AG04449 (cell line): ENCODE data around the gene B3GALT6.
"Not testable (repeated sequence)": the region's sequence is repeated elsewhere in the genome, so short reads cannot be mapped to it uniquely, and the experiment has no call there.

Experiments
- CTCF ChIA-PET: fragments of 350-600 bp; formaldehyde crosslinking; extraction: SDS; loops from one replicate; lab custom pipeline; 2021; ENCODE audit warnings: antibody characterized with exemption; lab: Yijun Ruan, JAX
- POLR2A ChIA-PET: fragments of 400-600, 350-600 bp; formaldehyde crosslinking; extraction: SDS; loops from one replicate; lab custom pipeline; 2020; ENCODE audit warnings: antibody characterized with exemption, inconsistent platforms; lab: Yijun Ruan, JAX
- DNase-seq: peaks from one replicate; pipeline ENCODE4 v3.0.0-alpha.2; 2010; ENCODE audit warnings: low read depth, low spot score
- H3K4me3 ChIP-seq: 2 replicates; pipeline ENCODE4 v1.5.1; 2011; ENCODE audit warnings: low read depth, mild to moderate bottlenecking, control low read depth, low read length
- TF ChIP-seq, protein P1 (sequence below): IDR thresholded peaks from one replicate; pipeline ENCODE4 v1.5.1; 2011; ENCODE audit warnings: mild to moderate bottlenecking, moderate library complexity, low read length, control low read depth, inconsistent platforms; ENCODE audit not compliant: insufficient read depth; ENCODE audit errors: missing control alignments

Gene B3GALT6

DNA sequence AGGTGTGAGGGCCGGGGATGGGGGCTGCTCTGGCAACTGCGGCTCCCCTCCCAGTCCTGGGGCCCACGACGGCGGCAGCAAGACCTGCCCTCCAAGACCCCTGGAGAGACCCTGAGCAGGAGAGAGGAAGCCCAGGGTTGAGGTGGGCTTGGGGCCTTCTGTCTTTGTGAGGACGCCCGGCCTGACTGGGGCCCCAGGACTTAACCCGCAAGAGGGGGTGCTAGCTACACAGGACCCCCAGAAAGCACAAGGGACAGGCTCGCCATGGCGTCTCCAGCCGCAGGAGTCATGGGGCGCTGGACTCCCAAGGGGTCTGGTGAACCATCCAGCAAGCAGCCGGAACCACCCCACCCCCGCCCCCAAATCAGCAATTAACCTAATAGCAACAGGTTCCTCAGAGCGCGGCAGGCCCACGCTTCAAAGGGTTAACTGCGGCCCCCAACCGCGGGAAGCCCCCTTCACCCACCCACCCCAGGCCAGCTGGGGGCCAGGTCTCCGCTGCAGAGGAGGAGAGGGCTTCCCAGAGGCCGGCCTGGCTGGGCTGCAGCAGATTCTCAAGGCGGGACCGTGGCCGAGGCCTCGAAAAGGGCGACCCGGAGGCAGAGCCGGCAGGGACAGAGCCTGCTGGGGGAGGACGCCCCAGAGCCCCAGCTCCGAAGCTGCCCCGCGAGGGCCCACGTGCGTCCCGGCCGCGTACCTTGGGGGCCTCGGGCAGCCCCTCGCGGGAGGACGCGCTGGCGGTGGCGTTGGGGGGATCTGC lies 14.0 kb downstream of the B3GALT6 start:
- no peak for DNase-seq
- TF ChIP-seq, protein P1, sequence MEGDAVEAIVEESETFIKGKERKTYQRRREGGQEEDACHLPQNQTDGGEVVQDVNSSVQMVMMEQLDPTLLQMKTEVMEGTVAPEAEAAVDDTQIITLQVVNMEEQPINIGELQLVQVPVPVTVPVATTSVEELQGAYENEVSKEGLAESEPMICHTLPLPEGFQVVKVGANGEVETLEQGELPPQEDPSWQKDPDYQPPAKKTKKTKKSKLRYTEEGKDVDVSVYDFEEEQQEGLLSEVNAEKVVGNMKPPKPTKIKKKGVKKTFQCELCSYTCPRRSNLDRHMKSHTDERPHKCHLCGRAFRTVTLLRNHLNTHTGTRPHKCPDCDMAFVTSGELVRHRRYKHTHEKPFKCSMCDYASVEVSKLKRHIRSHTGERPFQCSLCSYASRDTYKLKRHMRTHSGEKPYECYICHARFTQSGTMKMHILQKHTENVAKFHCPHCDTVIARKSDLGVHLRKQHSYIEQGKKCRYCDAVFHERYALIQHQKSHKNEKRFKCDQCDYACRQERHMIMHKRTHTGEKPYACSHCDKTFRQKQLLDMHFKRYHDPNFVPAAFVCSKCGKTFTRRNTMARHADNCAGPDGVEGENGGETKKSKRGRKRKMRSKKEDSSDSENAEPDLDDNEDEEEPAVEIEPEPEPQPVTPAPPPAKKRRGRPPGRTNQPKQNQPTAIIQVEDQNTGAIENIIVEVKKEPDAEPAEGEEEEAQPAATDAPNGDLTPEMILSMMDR: no peak
- ChIA-PET POLR2A (interaction anchor here (0.7 kb wide), 1 partner anchor 19 kb away, joined by 4 read pairs; no protein-coding TSS in a partner anchor), CTCF (no interaction called here)
- no peak overlapping the region for H3K4me3 ChIP-seq

DNA sequence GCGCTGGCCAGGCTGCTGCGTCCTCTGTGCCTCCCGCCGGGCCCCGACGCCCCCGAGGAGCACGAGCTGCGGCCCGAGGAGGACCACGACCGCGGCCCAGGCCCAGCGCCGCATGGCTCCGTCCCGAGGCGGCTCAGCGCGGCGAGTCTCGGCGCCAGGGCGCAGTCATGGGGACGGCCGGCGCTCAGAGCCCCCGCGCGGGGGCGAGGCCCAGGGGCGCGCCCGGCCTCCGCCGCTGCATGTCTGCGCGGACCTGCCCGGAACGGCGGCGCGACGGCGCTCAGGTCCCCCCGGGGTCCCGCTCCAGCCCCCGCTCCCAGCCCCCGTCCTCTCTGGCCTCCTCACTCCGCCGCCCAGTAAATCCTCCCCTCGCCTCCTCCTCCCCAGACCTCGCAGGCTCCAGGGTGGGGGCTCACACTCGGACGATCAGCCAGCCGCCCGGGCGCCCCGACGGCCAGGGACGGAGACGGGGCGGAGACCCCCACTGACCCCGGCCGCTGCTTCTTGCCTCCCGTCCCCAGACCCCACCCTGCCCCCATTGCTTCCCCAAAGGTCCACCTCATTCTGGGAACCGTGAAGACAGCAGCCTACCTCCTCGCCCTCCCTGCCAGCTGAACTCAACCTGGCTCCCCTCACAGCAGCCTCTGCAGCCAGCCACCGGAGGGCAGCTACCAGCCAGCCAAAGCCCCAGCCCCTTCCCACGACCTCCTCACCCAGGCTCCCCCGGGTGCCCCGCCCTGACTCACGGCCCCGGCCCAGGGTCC lies 14.7 kb downstream of the B3GALT6 start, which contains the start of gene C1QTNF12:
TSS of gene C1QTNF12 (minus strand) at position 146 of the 764 bp plus-strand sequence. CDS start at position 114, 32 bp downstream.
- TF ChIP-seq, protein P1: no peak
- CTCF ChIA-PET: no interaction called here
- DNase-seq: no peak
- H3K4me3 ChIP-seq: no peak within 1 kb of the TSS
- POLR2A ChIA-PET: interaction anchor here (0.7 kb wide), 1 partner anchor 18 kb away, joined by 4 read pairs; no protein-coding TSS in a partner anchor

DNA sequence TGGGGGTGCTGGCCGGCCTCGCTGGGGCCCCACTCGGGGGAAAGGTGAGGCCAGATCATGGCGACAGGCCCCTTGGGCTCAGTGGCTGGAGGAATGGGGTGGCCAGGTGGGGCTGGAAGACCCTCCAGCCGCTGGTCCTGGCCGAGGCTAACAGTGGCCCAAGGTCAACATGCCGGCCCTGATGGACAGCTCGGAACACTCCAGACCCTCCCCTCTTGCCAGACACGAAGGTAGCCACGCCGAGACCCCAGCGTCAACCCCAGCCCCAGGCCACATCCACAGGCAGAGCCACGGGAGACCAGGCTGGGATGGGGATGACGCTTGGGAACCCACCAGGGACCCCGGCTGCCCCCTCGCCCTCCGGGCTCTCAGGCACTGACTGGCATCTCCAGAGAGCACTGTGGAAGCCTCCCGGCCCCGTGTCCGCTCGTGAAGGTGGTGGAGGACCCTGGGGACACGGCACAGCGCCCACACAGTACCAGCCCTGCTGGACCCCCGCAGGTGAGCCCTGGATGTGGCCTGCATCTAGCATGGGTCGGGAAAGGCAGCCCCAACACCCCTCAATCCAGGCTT lies 15.4 kb downstream of the B3GALT6 start:
- no peak overlapping the region for H3K4me3 ChIP-seq
- POLR2A ChIA-PET: no interaction called here
- TF ChIP-seq, protein P1: no peak
- DNase-seq: no peak
- CTCF ChIA-PET: no interaction called here

DNA sequence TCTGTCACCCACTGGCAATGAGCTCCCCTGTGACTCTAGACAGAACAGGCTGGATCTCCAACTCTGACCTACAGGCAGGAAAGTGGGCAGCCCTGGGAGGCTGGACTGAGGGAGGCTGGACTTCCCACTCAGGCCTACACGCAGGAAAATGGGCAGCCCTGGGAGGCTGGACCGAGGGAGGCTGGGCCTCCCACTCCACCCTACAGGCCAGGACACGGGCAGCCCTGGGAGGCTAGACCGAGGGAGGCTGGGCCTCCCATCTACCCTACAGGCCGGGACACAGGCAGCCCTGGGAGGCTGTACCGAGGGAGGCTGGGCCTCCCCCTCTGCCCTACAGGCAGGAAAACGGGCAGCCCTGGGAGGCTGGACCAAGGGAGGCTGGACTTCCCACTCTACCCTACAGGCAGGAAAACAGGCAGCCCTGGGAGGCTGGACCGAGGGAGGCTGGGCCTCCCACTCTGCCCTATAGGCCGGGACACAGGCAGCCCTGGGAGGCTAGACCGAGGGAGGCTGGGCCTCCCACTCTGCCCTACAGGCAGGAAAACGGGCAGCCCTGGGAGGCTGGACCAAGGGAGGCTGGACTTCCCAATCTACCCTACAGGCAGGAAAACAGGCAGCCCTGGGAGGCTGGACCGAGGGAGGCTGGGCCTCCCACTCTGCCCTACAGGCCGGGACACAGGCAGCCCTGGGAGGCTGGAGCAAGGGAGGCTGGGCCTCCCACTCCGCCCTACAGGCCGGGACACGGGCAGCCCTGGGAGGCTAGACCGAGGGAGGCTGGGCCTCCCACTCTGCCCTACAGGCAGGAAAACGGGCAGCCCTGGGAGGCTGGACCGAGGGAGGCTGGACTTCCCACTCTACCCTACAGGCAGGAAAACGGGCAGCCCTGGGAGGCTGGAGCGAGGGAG lies 16.2 kb downstream of the B3GALT6 start:
- DNase-seq, POLR2A ChIA-PET, CTCF ChIA-PET, H3K4me3 ChIP-seq: not testable (repeated sequence)

DNA sequence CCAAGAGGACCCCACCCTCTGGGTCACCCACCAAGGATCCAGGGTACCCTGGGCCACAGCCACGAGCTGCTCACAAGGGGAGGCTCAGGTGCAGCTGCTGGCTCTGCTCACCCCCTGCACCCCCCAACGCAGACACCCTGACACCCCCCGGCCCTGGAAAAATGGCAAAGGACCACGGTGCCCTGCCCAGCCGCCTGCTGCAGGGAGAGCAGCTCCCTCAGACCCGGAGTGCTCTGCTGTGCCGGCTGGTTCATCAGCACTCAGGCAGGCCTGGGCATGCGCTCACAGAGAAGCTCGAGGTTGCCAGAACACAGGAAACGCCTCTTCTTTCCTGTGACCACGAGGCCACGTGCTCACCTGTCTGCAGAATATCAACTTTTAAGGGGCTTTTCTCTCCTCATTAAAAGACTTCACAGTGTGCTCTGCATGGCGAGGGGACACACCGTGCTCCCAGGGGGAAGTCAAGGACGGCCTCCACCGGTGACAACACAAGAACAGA lies 18.8 kb downstream of the B3GALT6 start:
- no peak for DNase-seq
- H3K4me3 ChIP-seq: no peak overlapping the region
- TF ChIP-seq, protein P1: no peak
- POLR2A ChIA-PET: no interaction called here
- CTCF ChIA-PET: interaction anchor here (0.7 to 4.1 kb wide), 9 partner anchors 9 to 270 kb away, joined by 3 to 37 read pairs (median 4); partner anchors contain the start of gene C1orf159

DNA sequence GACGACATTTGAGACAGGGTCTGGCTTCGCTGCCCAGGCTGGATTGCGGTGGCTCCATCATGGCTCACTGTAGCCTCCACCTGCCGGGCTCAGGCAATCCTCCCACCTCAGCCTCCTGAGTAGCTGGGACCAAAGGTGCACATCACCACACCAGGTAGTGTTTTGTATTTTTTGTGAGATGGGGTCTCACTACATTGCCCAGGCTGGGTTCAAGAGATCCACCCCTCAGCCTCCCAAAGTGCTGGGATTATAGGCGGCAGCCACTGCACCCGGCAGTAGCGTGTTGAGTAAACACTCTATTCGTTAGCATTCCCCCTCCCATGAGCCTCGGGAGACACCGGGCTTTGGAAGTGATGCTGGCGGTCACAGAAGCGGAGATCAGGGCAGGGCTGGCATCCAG lies 21.3 kb downstream of the B3GALT6 start:
- H3K4me3 ChIP-seq: no peak overlapping the region
- DNase-seq: no peak
- ChIA-PET CTCF (interaction anchor here (4.1 kb wide), 1 partner anchor 131 kb away, joined by 37 read pairs; no protein-coding TSS in a partner anchor), POLR2A (no interaction called here)
- TF ChIP-seq, protein P1: no peak
